ENCODE results near the gene FOXN3. TPM values are rescaled to one million over a fixed set of nuclear protein-coding genes. Genes with fewer than 3 reads are reported as not detected.
"Not testable (repeated sequence)": the region's sequence is repeated elsewhere in the genome, so short reads cannot be mapped to it uniquely, and the experiment has no call there.

Gene FOXN3
- total RNA-seq, 1 donor from 2014 or later, result 108 TPM

GRCh38 chr14:89121968-89122620 is 294.9 kb downstream of the FOXN3 start:
- Mint-ChIP-seq H3K36me3 (ENCODE audit: low read depth, unreplicated experiment) (no peaks in the 10 kb centered on the region), H3K4me1 (ENCODE audit: unreplicated experiment) (no peaks in the 10 kb centered on the region), H3K27me3 (ENCODE audit: unreplicated experiment) (peaks cover 1% of the 10 kb centered on the region), H3K9me3 (ENCODE audit: unreplicated experiment) (no peaks in the 10 kb centered on the region), H3K4me3 (ENCODE audit: unreplicated experiment) (no peak overlapping the region), H3K27ac (ENCODE audit: unreplicated experiment) (peak overlapping the region; percentile 58)
- TF ChIP-seq CTCF (IDR thresholded peaks at IDR 0.05; ENCODE audit: unreplicated experiment), result no peak
- peak; percentile 9 for DNase-seq (ENCODE audit: low spot score)

DNA sequence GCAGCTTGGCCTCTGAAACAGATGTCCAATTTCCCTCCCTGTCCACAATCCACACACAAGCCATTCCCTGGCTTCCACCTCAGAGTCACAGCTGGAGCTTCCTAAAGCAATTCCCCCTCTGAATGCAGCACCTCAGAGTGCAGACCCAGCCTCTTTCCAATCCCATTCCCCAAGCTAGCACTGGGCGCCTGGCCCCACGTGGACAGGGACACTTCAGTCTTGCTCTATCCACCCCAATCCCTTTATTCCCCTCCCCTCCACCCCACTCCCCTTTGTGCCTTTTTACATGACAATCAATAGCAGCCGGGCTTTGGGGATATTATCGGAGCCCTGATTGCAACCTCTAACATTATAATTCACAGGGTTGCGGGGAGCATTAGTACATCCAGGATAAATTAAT is 300.0 kb downstream of the FOXN3 start:
- no peak for TF ChIP-seq CTCF (IDR thresholded peaks at IDR 0.05; ENCODE audit: unreplicated experiment)
- no peaks in the 10 kb centered on the region for H3K36me3 Mint-ChIP-seq (ENCODE audit: low read depth, unreplicated experiment)
- no peak overlapping the region for H3K27ac Mint-ChIP-seq (ENCODE audit: unreplicated experiment)
- peaks cover 2% of the 10 kb centered on the region for H3K27me3 Mint-ChIP-seq (ENCODE audit: unreplicated experiment)
- no peak for DNase-seq (ENCODE audit: low spot score)
- no peak overlapping the region for H3K4me3 Mint-ChIP-seq (ENCODE audit: unreplicated experiment)
- no peaks in the 10 kb centered on the region for H3K4me1 Mint-ChIP-seq (ENCODE audit: unreplicated experiment)
- H3K9me3 Mint-ChIP-seq (ENCODE audit: unreplicated experiment), result no peaks in the 10 kb centered on the region

GRCh38 chr14:89114109-89114508 is 302.9 kb downstream of the FOXN3 start:
- no peak for TF ChIP-seq CTCF (IDR thresholded peaks at IDR 0.05; ENCODE audit: unreplicated experiment)
- H3K9me3 Mint-ChIP-seq (ENCODE audit: unreplicated experiment), result no peaks in the 10 kb centered on the region
- no peaks in the 10 kb centered on the region for H3K4me1 Mint-ChIP-seq (ENCODE audit: unreplicated experiment)
- peaks cover 9% of the 10 kb centered on the region for H3K27me3 Mint-ChIP-seq (ENCODE audit: unreplicated experiment)
- H3K36me3 Mint-ChIP-seq (ENCODE audit: low read depth, unreplicated experiment), result peaks cover 3% of the 10 kb centered on the region
- H3K27ac Mint-ChIP-seq (ENCODE audit: unreplicated experiment), result no peak overlapping the region
- H3K4me3 Mint-ChIP-seq (ENCODE audit: unreplicated experiment), result no peak overlapping the region
- no peak for DNase-seq (ENCODE audit: low spot score)

GRCh38 chr14:89112720-89113119 is 304.3 kb downstream of the FOXN3 start:
- DNase-seq (ENCODE audit: low spot score), result no peak
- H3K4me1 Mint-ChIP-seq (ENCODE audit: unreplicated experiment), result peaks cover 2% of the 10 kb centered on the region
- H3K36me3 Mint-ChIP-seq (ENCODE audit: low read depth, unreplicated experiment), result peaks cover 3% of the 10 kb centered on the region
- no peaks in the 10 kb centered on the region for H3K9me3 Mint-ChIP-seq (ENCODE audit: unreplicated experiment)
- H3K27me3 Mint-ChIP-seq (ENCODE audit: unreplicated experiment), result peaks cover 10% of the 10 kb centered on the region
- no peak overlapping the region for H3K4me3 Mint-ChIP-seq (ENCODE audit: unreplicated experiment)
- no peak for TF ChIP-seq CTCF (IDR thresholded peaks at IDR 0.05; ENCODE audit: unreplicated experiment)
- H3K27ac Mint-ChIP-seq (ENCODE audit: unreplicated experiment), result no peak overlapping the region

GRCh38 chr14:89111766-89112543 is 305.1 kb downstream of the FOXN3 start:
- not testable (repeated sequence) for H3K4me1 Mint-ChIP-seq (ENCODE audit: unreplicated experiment); H3K36me3 Mint-ChIP-seq (ENCODE audit: low read depth, unreplicated experiment); DNase-seq (ENCODE audit: low spot score); H3K9me3 Mint-ChIP-seq (ENCODE audit: unreplicated experiment); H3K4me3 Mint-ChIP-seq (ENCODE audit: unreplicated experiment); H3K27ac Mint-ChIP-seq (ENCODE audit: unreplicated experiment)
- peaks cover 11% of the 10 kb centered on the region for H3K27me3 Mint-ChIP-seq (ENCODE audit: unreplicated experiment)

DNA sequence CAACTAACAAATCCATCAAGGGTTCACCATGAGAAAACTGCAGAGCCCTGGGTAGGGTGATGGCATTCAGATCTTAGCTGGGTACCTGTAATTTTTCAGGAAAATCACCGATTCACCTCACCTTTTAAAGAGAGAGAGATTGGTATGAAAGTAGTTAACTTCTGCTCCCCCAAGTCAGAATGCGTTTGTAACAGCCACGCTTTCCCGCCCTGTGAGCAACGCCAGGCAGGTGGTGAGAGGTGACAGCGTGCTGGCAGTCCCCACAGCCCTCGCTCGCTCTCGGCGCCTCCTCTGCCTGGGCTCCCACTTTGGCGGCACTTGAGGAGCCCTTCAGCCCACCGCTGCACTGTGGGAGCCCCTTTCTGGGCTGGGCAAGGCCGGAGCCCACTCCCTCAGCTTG is 305.8 kb downstream of the FOXN3 start:
- not testable (repeated sequence) for DNase-seq (ENCODE audit: low spot score); H3K36me3 Mint-ChIP-seq (ENCODE audit: low read depth, unreplicated experiment); H3K4me1 Mint-ChIP-seq (ENCODE audit: unreplicated experiment); H3K27ac Mint-ChIP-seq (ENCODE audit: unreplicated experiment); H3K4me3 Mint-ChIP-seq (ENCODE audit: unreplicated experiment); H3K9me3 Mint-ChIP-seq (ENCODE audit: unreplicated experiment)
- peaks cover 11% of the 10 kb centered on the region for H3K27me3 Mint-ChIP-seq (ENCODE audit: unreplicated experiment)

All from endothelial cell (in vitro differentiated cells).